SK-N-SH treated with all-trans-retinoic acid at 6 μM for 48 hours (cell line): ENCODE measurements around the gene CLBA1.
A peak's percentile ranks its signal among the peaks of the same experiment; 100 is the strongest.

Experiments
- ATAC-seq: fragments of 200-7000 bp; cut with Tn5 transposase; 3 replicates; pipeline ENCODE4 v1.9.1; 2020; ENCODE audit warnings: mild to moderate bottlenecking, moderate library complexity
- ARNTL ChIP-seq: fragments of 450-650 bp; formaldehyde crosslinking; IDR thresholded peaks from 2 replicates; pipeline ENCODE4 v1.5.0; 2020; ENCODE audit warnings: low read depth, mild to moderate bottlenecking, moderate library complexity, borderline replicate concordance
- BACH2 ChIP-seq: fragments of 250-450 bp; sonication (Bioruptor Pico); IDR thresholded peaks from 2 replicates; pipeline ENCODE4 v1.9.0; 2021; ENCODE audit warnings: mild to moderate bottlenecking, borderline replicate concordance
- CREB5 ChIP-seq: fragments of 250-450 bp; sonication (Bioruptor Pico); IDR thresholded peaks from 2 replicates; pipeline ENCODE4 v1.5.1; 2020; ENCODE audit warnings: low read depth, mild to moderate bottlenecking, moderate library complexity
- CSDC2 ChIP-seq: fragments of 250-450 bp; sonication (Bioruptor Pico); IDR thresholded peaks from 2 replicates; pipeline ENCODE4 v1.5.0; 2020; ENCODE audit warnings: mild to moderate bottlenecking, moderate library complexity
- GLIS3 ChIP-seq: fragments of 250-450 bp; sonication (Bioruptor Pico); IDR thresholded peaks from 2 replicates; pipeline ENCODE4 v1.5.0; 2020; ENCODE audit warnings: mild to moderate bottlenecking, moderate library complexity
- ISL1 ChIP-seq: fragments of 250-450 bp; sonication (Bioruptor Pico); IDR thresholded peaks from 2 replicates; pipeline ENCODE4 v2.1.2; 2022; ENCODE audit warnings: mild to moderate bottlenecking, moderate library complexity
- PATZ1 ChIP-seq: fragments of 250-450 bp; sonication (Bioruptor Pico); IDR thresholded peaks from 2 replicates; pipeline ENCODE4 v1.8.0; 2020; ENCODE audit warnings: mild to moderate bottlenecking, moderate library complexity, borderline replicate concordance
- POU6F1 ChIP-seq: fragments of 250-450 bp; sonication (Bioruptor Pico); IDR thresholded peaks from 2 replicates; pipeline ENCODE4 v1.8.0; 2021; ENCODE audit warnings: low read depth, mild to moderate bottlenecking, moderate library complexity, borderline replicate concordance
- PPARA ChIP-seq: fragments of 250-450 bp; sonication (Bioruptor Pico); IDR thresholded peaks from 2 replicates; pipeline ENCODE4 v1.5.0; 2020; ENCODE audit warnings: mild to moderate bottlenecking, borderline replicate concordance
- RARB ChIP-seq: fragments of 250-450 bp; sonication (Bioruptor Pico); IDR thresholded peaks from 2 replicates; pipeline ENCODE4 v1.8.0; 2021; ENCODE audit warnings: mild to moderate bottlenecking, moderate library complexity
- TCF4 ChIP-seq: fragments of 250-450 bp; sonication (Bioruptor Pico); IDR thresholded peaks from 2 replicates; pipeline ENCODE4 v1.8.0; 2021; ENCODE audit warnings: mild to moderate bottlenecking, moderate library complexity, borderline replicate concordance
- TOX ChIP-seq: fragments of 250-450 bp; sonication (Bioruptor Pico); IDR thresholded peaks from 2 replicates; pipeline ENCODE4 v1.8.0; 2021; ENCODE audit warnings: mild to moderate bottlenecking, moderate library complexity, borderline replicate concordance
- TSHZ2 ChIP-seq: fragments of 250-450 bp; sonication (Bioruptor Pico); IDR thresholded peaks from 2 replicates; pipeline ENCODE4 v1.5.0; 2020; ENCODE audit warnings: mild to moderate bottlenecking, moderate library complexity
- ZC3H10 ChIP-seq: fragments of 250-450 bp; sonication (Bioruptor Pico); IDR thresholded peaks from 2 replicates; pipeline ENCODE4 v1.5.1; 2021; ENCODE audit warnings: mild to moderate bottlenecking, moderate library complexity
- ZFP30 ChIP-seq: fragments of 450-650 bp; formaldehyde crosslinking; IDR thresholded peaks from 2 replicates; pipeline ENCODE4 v1.5.0; 2022; ENCODE audit warnings: mild to moderate bottlenecking, moderate library complexity
- ZNF565 ChIP-seq: fragments of 450-650 bp; formaldehyde crosslinking; conservative IDR thresholded peaks from 2 replicates; pipeline ENCODE4 v1.5.0; 2020; ENCODE audit warnings: low read depth, mild to moderate bottlenecking, moderate library complexity
- ZNF70 ChIP-seq: fragments of 450-650 bp; formaldehyde crosslinking; IDR thresholded peaks from 2 replicates; pipeline ENCODE4 v1.5.0; 2020; ENCODE audit warnings: mild to moderate bottlenecking, moderate library complexity
- ZNF8 ChIP-seq: fragments of 450-650 bp; formaldehyde crosslinking; IDR thresholded peaks from 2 replicates; pipeline ENCODE4 v1.5.0; 2020; ENCODE audit warnings: mild to moderate bottlenecking, moderate library complexity
- TF ChIP-seq, protein P1 (sequence below): fragments of 250-450 bp; sonication (Bioruptor Pico); IDR thresholded peaks from 2 replicates; pipeline ENCODE4 v1.5.1; 2021; ENCODE audit warnings: mild to moderate bottlenecking, moderate library complexity

Gene CLBA1

GRCh38 chr14:105011312-105011990, 25.9 kb downstream of the CLBA1 start (continued):
- TF ChIP-seq TSHZ2 (no peak), ARNTL (no peak), ZNF8 (CRISPR knock-in tag) (no peak), CSDC2 (CRISPR knock-in tag) (no peak), ZNF565 (CRISPR knock-in tag) (no peak), TCF4 (CRISPR knock-in tag) (no peak), TOX (CRISPR knock-in tag) (no peak), ZNF70 (CRISPR knock-in tag) (no peak), GLIS3 (no peak), BACH2 (no peak), ZFP30 (CRISPR knock-in tag) (no peak), POU6F1 (CRISPR knock-in tag) (no peak), RARB (CRISPR knock-in tag) (no peak)

DNA sequence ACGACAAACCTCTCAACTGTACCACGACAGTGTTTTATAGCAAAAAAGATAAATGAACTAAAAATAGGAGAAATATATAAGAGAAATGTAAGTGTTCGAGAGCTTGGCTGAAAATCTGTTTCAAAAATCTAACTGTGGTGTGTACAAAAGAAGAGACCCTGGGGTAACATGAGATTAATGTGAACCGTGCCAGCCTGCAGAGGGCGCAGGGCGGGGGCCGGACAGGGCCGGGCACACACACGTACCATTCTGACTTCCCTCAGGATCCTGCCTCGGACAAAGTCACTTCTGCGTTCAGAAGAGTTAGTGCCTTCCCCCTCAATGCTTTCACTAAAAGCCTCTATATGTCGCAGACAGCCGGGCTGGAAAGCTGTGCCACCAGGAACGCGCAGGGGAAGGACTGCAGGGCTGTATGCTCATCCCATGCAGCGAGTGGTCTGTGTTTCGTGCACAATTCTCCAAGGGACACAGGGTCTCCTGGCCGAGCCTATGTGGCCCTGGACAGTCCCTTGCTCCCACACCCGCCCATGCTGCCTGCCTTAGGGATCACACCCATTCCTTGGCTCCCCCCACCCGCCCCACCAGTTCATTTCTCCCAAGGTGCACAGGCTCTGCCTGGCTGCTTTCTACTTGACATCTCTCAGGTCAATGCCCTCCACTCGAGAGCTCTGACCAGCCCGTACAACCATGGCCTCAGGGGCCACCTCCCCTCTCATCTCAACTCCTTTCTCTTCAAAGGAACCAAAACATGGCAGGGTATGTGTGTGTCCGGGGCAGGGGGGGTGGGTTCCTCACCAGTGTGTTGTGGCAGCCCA, 26.8 kb downstream of the CLBA1 start:
- peak; percentile 81 for ATAC-seq
- TF ChIP-seq BACH2 (no peak), ZNF565 (CRISPR knock-in tag) (no peak)
- TF ChIP-seq, protein P1, sequence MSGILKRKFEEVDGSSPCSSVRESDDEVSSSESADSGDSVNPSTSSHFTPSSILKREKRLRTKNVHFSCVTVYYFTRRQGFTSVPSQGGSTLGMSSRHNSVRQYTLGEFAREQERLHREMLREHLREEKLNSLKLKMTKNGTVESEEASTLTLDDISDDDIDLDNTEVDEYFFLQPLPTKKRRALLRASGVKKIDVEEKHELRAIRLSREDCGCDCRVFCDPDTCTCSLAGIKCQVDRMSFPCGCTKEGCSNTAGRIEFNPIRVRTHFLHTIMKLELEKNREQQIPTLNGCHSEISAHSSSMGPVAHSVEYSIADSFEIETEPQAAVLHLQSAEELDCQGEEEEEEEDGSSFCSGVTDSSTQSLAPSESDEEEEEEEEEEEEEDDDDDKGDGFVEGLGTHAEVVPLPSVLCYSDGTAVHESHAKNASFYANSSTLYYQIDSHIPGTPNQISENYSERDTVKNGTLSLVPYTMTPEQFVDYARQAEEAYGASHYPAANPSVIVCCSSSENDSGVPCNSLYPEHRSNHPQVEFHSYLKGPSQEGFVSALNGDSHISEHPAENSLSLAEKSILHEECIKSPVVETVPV (CRISPR knock-in tag) = no peak

- peak; percentile 64 for ATAC-seq
- TF ChIP-seq POU6F1 (CRISPR knock-in tag) (no peak), ZFP30 (CRISPR knock-in tag) (no peak), PATZ1 (CRISPR knock-in tag) (no peak), ZNF8 (CRISPR knock-in tag) (no peak), GLIS3 (no peak), PPARA (no peak), ISL1 (CRISPR knock-in tag) (no peak), CREB5 (CRISPR knock-in tag) (no peak), ZC3H10 (no peak), TSHZ2 (no peak)
These were observed 27.7 kb downstream of the CLBA1 start for GRCh38 chr14:105013150-105013785.
